HepG2 (cell line): ENCODE data around the gene ANO3. TPM values are rescaled to one million over a fixed set of nuclear protein-coding genes. Genes with fewer than 3 reads are reported as not detected.

Experiments used
- ATAC-seq: fragments of 200-7000 bp; cut with Tn5 transposase; 3 replicates; pipeline ENCODE4 v1.9.1; 2020; ENCODE audit warnings: mild to moderate bottlenecking, moderate library complexity
- BruUV-seq: library from RNA; stranded (reverse); fragments of 400-500 nt; replicated peaks from 2 replicates; lab custom pipeline; 2021; lab: Mats Ljungman, UMichigan
- CTCF ChIA-PET: fragments of 300-600 bp; formaldehyde crosslinking; extraction: SDS; loops from one replicate; lab custom pipeline; 2021; ENCODE audit warnings: low total read pairs, inconsistent platforms, low intra/inter-chr PET ratio; lab: Yijun Ruan, JAX
- POLR2A ChIA-PET: fragments of 350-600 bp; sonication (Branson Sonifier 250); formaldehyde crosslinking; loops from one replicate; lab custom pipeline; 2020; ENCODE audit warnings: antibody characterized with exemption, inconsistent platforms; lab: Yijun Ruan, JAX
- DNase-seq: peaks from one replicate; pipeline ENCODE4 v3.0.0-alpha.2; 2015; ENCODE audit warnings: low spot score
- FAIRE-seq: peaks from 3 replicates; lab custom pipeline; 2011; peaks lifted over from hg19 to GRCh38; lab: Jason Lieb, UNC
- H2AFZ ChIP-seq: one replicate; pipeline ENCODE4 v1.6.1; 2011; ENCODE audit warnings: low read length, inconsistent platforms
- H3K27ac ChIP-seq: fragments of 300-600 bp; 3 replicates; pipeline ENCODE4 v1.8.0; 2011; ENCODE audit warnings: mixed run types, mild to moderate bottlenecking, mixed read lengths, low read length, inconsistent platforms; ENCODE audit not compliant: insufficient read depth; ENCODE audit errors: extremely low read length
- H3K27me3 ChIP-seq, 2 experiments: fragments of 200-600 bp in 1 of 2; 2 replicates in 1 of 2; 3 replicates in 1 of 2; pipeline versions ENCODE4 v1.6.0 to v1.8.0; 2011; ENCODE audit warnings: low read length in 2 of 2, mild to moderate bottlenecking in 2 of 2, moderate library complexity in 2 of 2, inconsistent platforms in 1 of 2; ENCODE audit not compliant: insufficient read depth in 2 of 2, control insufficient read depth in 1 of 2
- H3K36me3 ChIP-seq, 2 experiments: fragments of 200-600 bp in 1 of 2; replicated peaks in 1 of 2; 2 replicates in 1 of 2; 3 replicates in 1 of 2; pipeline versions ENCODE4 v1.5.1 to v1.8.0; 2011; ENCODE audit warnings: low read length in 2 of 2, inconsistent platforms in 1 of 2; ENCODE audit not compliant: insufficient read depth in 2 of 2, control insufficient read depth in 1 of 2
- H3K4me1 ChIP-seq: 2 replicates; pipeline ENCODE4 v1.5.1; 2012; ENCODE audit warnings: low read length, inconsistent platforms; ENCODE audit not compliant: insufficient read depth
- H3K4me2 ChIP-seq: 2 replicates; pipeline ENCODE4 v1.6.0; 2011; ENCODE audit warnings: low read depth, low read length, inconsistent platforms
- H3K4me3 ChIP-seq, 3 experiments: fragments of 200-600 bp in 1 of 3; sonication (generic), shearing (Covaris generic) in 1 of 3; replicated peaks in 1 of 3; 2 replicates each; pipeline ENCODE4 v1.5.1; 2011 to 2016; ENCODE audit warnings: low read length in 3 of 3, inconsistent platforms in 2 of 3, low read depth in 2 of 3, mild to moderate bottlenecking in 2 of 3, control low read depth in 1 of 3, mixed read lengths in 1 of 3; ENCODE audit not compliant: insufficient read depth in 1 of 3
- H3K79me2 ChIP-seq: one replicate; pipeline ENCODE4 v1.6.1; 2011; ENCODE audit warnings: low read length, inconsistent platforms; ENCODE audit not compliant: insufficient read depth
- H3K9ac ChIP-seq: 2 replicates; pipeline ENCODE4 v1.6.0; 2011; ENCODE audit warnings: mild to moderate bottlenecking, low read depth, low read length, inconsistent platforms; ENCODE audit not compliant: insufficient read depth
- H3K9me3 ChIP-seq: 2 replicates; pipeline ENCODE4 v1.5.1; 2012; ENCODE audit warnings: mild to moderate bottlenecking, low read length
- H4K20me1 ChIP-seq: 2 replicates; pipeline ENCODE4 v1.6.0; 2011; ENCODE audit warnings: inconsistent platforms, mild to moderate bottlenecking, low read length, moderate library complexity; ENCODE audit not compliant: insufficient read depth
- CENPT ChIP-seq: sonication (generic); formaldehyde crosslinking; IDR thresholded peaks from 2 replicates; pipeline ENCODE4 v1.8.0; 2022; ENCODE audit warnings: low read depth, mild to moderate bottlenecking, moderate library complexity, missing genetic modification reagents
- MAZ ChIP-seq, 2 experiments: sonication (generic) in 1 of 2; formaldehyde crosslinking in 1 of 2; IDR thresholded peaks; 2 replicates each; pipeline versions ENCODE4 v1.5.0 to v1.6.1; 2012 to 2020; ENCODE audit warnings: low read depth in 2 of 2, mild to moderate bottlenecking in 2 of 2, borderline replicate concordance in 1 of 2, improper control_type of control experiment in 1 of 2, low read length in 1 of 2, missing genetic modification reagents in 1 of 2, moderate library complexity in 1 of 2
- PAXIP1 ChIP-seq: sonication (generic); formaldehyde crosslinking; conservative IDR thresholded peaks from 2 replicates; pipeline ENCODE4 v1.4.0; 2020; ENCODE audit warnings: mild to moderate bottlenecking, missing genetic modification reagents, moderate library complexity
- SUZ12 ChIP-seq: fragments of 150-350 bp; IDR thresholded peaks from 2 replicates; pipeline ENCODE4 v1.6.1; 2014; ENCODE audit warnings: low read depth, low read length
- TBL1XR1 ChIP-seq: fragments of 150-350 bp; IDR thresholded peaks from 2 replicates; pipeline ENCODE4 v1.6.1; 2014; ENCODE audit warnings: borderline replicate concordance, low read length; ENCODE audit not compliant: partially characterized antibody
- ZHX2 ChIP-seq, 2 experiments: sonication (generic) in 1 of 2; formaldehyde crosslinking in 1 of 2; IDR thresholded peaks; 2 replicates each; pipeline versions ENCODE4 v1.6.1 to v1.9.0; 2014 to 2022; ENCODE audit warnings: antibody characterized with exemption in 1 of 2, borderline replicate concordance in 1 of 2, inconsistent platforms in 1 of 2, low read depth in 1 of 2, missing genetic modification reagents in 1 of 2
- ZKSCAN5 ChIP-seq: sonication (generic); formaldehyde crosslinking; IDR thresholded peaks from 2 replicates; pipeline ENCODE4 v1.5.1; 2020; ENCODE audit warnings: mild to moderate bottlenecking, missing genetic modification reagents
- WGBS: methylation state at CpG from one replicate; pipeline ENCODE4 v1.1.6; 2017; ENCODE audit warnings: low lambda C conversion rate; 5-methylcytosine and 5-hydroxymethylcytosine counted together
- in situ Hi-C: cut with HindIII; loops from 2 replicates; pipeline ENCODE4 v1.10.0; 2017; ENCODE audit warnings: low pct_unique_long_range_greater_than_20kb; ENCODE audit not compliant: extremely low pct_ligation_motif_present
- intact Hi-C: fragments of 100-400 bp; cut with micrococcal nuclease; formaldehyde crosslinking; loops from one replicate; pipeline ENCODE4 v1.10.0; 2022; ENCODE audit not compliant: unreplicated experiment
- polyA plus RNA-seq, 8 experiments: library from polyadenylated mRNA; depleted of rRNA in 3 of 8; stranded (reverse) in 7 of 8; unstranded in 1 of 8; fragments of >200 nt; fragmentation: Illumina TruSeq in 4 of 8; extraction: Trizol in 4 of 8; gene quantifications; 2 replicates each; pipeline versions ENCODE4 v1.2.1 to v1.2.3, GENCODE V29; 2011 to 2016; ENCODE audit warnings: low read depth in 4 of 8, missing spikeins in 1 of 8, mixed read lengths in 1 of 8; ENCODE audit not compliant: insufficient read depth in 1 of 8
- total RNA-seq, 5 experiments: library from RNA; depleted of rRNA; stranded (reverse); fragments of >200 nt; fragmentation: Illumina TruSeq; extraction: Trizol; gene quantifications; 2 replicates each; pipeline ENCODE4 v1.2.3, GENCODE V29; 2016; ENCODE audit warnings: low read depth in 1 of 5
- TF ChIP-seq, protein P1 (sequence below): conservative IDR thresholded peaks from 2 replicates; pipeline ENCODE4 v1.6.1; 2018; ENCODE audit warnings: missing genetic modification reagents

Gene ANO3
- total and polyA plus RNA-seq, 2 of the 13 experiments (the other 11 are each of a cell fraction or from before 2014, with no cell fraction given), result 0.17 to 0.44 TPM

- TF ChIP-seq CENPT (CRISPR knock-in tag), result no peak
- TF ChIP-seq PAXIP1 (CRISPR knock-in tag), result no peak
- no peak for TF ChIP-seq ZKSCAN5 (CRISPR knock-in tag)
These were observed 240.1 kb downstream of the ANO3 start, which contains the start of gene MUC15 (continued) for GRCh38 chr11:26571861-26572654.

DNA sequence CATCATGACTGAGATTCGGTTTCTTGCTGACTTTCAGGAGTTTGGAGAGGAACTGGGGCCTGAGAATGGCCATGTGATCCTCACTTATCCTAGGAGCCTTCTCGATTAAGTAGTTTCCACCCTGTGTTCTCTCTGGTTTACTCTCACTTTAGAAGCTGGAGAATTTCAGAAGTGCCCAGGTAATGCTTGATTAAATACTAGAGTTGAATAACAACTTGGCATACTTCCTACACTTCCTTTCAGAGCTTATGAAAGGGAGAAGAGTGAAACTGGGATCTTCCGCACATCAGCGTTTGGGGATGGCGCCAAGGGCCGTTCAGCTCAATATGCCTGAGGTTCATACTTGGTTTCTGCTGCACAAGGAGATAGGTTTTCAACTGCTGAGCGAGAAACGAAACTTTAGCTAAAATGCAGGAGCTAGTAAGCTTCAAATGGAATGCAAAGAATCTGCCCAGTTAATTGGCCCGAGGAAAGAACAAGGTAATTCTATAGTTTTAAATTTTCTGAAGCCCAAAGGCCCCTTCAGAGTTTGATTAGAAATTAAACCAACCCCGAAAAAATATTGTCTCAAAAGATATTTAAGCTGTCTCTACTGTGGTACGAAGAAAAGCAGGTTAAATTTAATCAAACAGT, 241.0 kb downstream of the ANO3 start:
- Histone ChIP-seq H3K79me2 (no peaks in the 10 kb centered on the region), H3K4me2 (no peak overlapping the region), H3K4me1 (no peaks in the 10 kb centered on the region), H3K9me3 (no peaks in the 10 kb centered on the region), H3K36me3 (no peaks in the 10 kb centered on the region), H4K20me1 (no peaks in the 10 kb centered on the region), H3K4me3 (no peak overlapping the region), H3K9ac (no peak overlapping the region), H2AFZ (no peak overlapping the region), H3K27me3 (no peaks in the 10 kb centered on the region), H3K27ac (no peak overlapping the region)
- intact Hi-C loops (no loop called here), in situ Hi-C loops (no loop called here)
- ChIA-PET POLR2A (no interaction called here), CTCF (no interaction called here)
- FAIRE-seq, result no peak
- no peak for DNase-seq
- no peak for ATAC-seq
- no TSS peak for BruUV-seq
- WGBS, result 36% methylated on average over 11 of the region's 11 CpGs
- TF ChIP-seq, protein P1, sequence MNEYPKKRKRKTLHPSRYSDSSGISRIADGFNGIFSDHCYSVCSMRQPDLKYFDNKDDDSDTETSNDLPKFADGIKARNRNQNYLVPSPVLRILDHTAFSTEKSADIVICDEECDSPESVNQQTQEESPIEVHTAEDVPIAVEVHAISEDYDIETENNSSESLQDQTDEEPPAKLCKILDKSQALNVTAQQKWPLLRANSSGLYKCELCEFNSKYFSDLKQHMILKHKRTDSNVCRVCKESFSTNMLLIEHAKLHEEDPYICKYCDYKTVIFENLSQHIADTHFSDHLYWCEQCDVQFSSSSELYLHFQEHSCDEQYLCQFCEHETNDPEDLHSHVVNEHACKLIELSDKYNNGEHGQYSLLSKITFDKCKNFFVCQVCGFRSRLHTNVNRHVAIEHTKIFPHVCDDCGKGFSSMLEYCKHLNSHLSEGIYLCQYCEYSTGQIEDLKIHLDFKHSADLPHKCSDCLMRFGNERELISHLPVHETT (CRISPR knock-in tag), result no peak
- no peak for TF ChIP-seq SUZ12
- TF ChIP-seq MAZ (IDR thresholded peaks at IDR 0.05; ENCODE audit: borderline replicate concordance, low read depth, low read length), result no peak
- TF ChIP-seq MAZ (CRISPR knock-in tag; IDR thresholded peaks at IDR 0.05; ENCODE audit: low read depth), result no peak
- no peak for TF ChIP-seq ZHX2 (IDR thresholded peaks at IDR 0.05; ENCODE audit: low read depth)
- TF ChIP-seq ZHX2 (CRISPR knock-in tag; IDR thresholded peaks at IDR 0.05; ENCODE audit: borderline replicate concordance), result no peak
- no peak for TF ChIP-seq TBL1XR1
